Stimulated activated naive CD8-positive, alpha-beta T cell treated with anti-CD3 and anti-CD28 coated beads, Interleukin-15, Interleukin-2, amounts not matched to agents 100 U/mL and 50 U/mL, for 24 hours (primary cell): Measurements from ENCODE around the gene BDP1.
"Not testable (repeated sequence)": the region's sequence is repeated elsewhere in the genome, so short reads cannot be mapped to it uniquely, and the experiment has no call there.

ENCODE experiments used
- ATAC-seq: fragments of 150-1000 bp; cut with Tn5 transposase; one replicate; pipeline ENCODE4 v1.10.0; 2021
- DNase-seq: peaks from one replicate; pipeline ENCODE4 v3.0.0; 2021

BDP1 gene, protein sequence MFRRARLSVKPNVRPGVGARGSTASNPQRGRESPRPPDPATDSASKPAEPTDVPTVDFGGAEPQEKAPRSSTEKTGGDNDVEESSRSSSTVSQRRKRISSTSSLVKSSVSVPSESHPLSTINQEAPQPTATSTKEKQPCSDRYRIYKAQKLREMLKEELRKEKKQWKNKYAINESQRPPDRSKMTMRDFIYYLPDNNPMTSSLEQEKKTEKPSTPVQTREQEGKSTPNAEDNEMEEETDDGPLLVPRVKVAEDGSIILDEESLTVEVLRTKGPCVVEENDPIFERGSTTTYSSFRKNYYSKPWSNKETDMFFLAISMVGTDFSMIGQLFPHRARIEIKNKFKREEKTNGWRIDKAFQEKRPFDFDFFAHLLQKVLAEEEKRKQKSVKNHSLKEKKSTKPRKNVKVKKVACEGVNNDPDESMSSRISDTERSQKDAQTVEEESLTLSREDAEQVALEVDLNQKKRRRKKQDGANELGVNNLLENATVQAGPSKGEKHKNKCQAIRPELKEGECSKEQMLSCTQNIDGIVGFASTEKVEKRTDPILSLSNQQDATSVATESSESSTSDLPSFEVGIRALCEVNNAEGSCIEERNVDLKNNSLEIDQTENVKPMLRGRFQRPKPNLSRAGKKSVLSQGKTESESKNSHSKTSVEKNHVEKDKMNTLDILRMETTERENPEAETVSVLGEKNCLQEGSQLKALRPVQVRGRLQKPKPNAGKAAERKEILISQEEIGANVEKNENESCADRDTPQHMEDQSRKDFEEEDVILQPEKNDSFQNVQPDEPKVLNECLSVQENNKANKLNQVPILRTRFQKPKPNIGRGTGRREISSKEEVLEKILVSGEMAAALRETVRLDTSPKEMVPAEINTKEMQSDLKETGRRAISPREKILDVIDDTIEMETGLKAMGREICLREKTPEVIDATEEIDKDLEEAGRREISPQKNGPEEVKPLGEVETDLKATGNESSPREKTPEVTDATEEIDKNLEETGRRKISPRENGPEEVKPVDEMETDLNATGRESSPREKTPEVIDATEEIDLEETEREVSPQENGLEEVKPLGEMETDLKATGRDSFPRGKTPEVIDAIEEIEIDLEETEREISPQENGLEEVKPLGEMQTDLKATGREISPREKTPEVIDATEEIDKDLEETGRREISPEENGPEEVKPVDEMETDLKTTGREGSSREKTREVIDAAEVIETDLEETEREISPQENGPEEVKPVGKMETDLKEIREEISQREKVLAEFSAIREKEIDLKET (N-terminal part only)

GRCh38 chr5:71455427-71456361, at the start of gene BDP1:
Gene BDP1, plus strand, starts transcription at chr5:71455651. Its CDS starts 227 bp downstream, at chr5:71455878.
- ATAC-seq (peak; percentile 93), DNase-seq (peak; percentile 98)

- not testable (repeated sequence) for DNase-seq, ATAC-seq
Measured at GRCh38 chr5:71410088-71410487, 45.4 kb upstream of the BDP1 start.

DNA sequence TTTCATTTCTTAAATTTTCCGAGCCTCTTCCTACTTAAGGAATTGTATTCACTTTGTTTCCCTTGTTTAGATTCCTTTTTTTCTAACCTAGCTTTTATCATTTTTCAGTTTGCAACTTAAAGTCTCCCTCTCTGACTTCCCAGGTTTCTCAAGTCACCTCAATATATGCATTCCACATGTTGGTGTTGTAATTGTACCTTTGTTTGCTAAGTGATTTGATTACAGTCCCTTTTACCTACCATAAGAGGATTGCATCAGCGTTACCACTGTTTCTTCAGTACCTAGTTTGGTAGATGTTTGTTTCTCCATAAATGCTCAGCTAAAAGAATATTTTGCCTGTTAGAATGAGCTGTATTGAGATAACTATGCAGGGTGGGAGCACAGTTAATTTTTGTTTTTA, 39.8 kb upstream of the BDP1 start:
- not testable (repeated sequence) for DNase-seq, ATAC-seq

DNA sequence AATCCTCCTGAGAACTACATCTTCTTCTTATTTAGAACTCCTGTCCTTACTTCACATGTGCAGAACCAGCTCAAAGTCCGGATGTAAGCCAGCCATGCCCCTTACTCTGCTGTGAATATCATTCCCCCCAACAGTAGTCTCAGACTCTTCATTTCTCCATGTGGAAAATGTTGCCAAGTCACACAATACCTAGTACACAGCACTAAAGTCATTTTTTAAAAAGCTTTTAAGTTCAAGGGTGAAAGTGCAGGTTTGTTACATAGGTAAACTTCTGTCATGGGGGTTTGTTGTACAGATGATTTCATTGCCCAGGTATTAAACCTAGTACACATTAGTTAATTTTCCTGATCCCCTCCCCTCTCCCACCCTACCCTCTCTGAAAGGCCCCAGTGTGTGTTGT, 37.4 kb upstream of the BDP1 start:
- DNase-seq, ATAC-seq: not testable (repeated sequence)

GRCh38 chr5:71421278-71421677, 34.2 kb upstream of the BDP1 start:
- not testable (repeated sequence) for DNase-seq, ATAC-seq

DNA sequence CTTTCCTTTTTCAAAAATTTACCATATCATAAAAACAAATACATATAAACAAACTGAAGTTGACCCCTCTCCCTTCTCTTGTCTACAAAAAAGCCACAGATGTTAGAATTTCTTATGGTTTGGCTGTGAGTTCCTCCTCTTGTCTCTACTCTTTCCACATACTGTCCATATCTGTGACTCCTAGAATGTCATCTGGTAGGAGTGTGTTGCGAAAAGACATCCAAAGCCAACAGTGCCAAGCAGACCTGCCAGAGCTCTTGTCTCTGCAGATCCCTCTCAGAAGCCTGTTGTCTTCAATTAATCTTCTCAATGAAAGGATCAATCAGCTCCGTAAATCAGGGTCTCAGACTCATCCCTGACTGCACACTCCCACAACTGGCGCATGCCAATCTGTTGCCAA, 31.6 kb upstream of the BDP1 start:
- DNase-seq, ATAC-seq: not testable (repeated sequence)

DNA sequence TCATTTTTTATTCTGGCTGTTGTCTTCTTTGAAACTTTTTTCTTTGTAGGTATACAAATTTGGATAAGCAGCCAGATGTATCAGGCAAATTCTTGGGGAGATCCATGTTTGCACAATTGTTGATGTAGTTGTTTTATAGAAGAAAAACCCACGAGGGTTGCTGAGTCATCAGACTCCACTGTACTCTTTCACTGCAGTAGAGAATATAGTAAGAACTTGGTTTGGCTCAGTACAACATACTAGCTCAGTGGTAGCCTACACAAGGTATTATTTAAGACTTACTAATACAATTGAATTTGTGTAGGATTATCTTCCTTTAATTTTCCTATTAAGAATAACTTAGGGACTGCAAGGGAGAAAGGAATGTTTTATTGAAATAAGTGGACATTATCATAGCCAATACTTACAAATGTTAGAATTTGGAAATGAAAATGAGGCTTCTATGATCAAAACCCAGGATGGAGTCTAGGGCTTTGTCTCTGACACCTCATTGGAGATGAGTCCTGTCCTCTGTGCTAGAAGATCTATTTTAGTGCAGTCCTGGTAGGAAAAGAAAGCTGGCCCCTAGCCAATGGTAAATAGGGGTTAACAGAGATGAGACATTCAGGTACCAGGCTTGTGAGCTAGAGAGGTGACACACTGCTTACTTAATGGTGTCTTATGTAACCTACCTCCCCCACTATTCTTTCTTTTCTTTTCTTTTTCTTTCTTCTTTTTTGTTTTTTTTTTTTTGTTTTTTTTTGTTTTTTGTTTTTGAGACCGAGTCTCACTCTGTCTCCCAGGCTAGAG, 28.6 kb upstream of the BDP1 start:
- not testable (repeated sequence) for DNase-seq, ATAC-seq

- DNase-seq, ATAC-seq: not testable (repeated sequence)
Measured at GRCh38 chr5:71432410-71432809, 23.0 kb upstream of the BDP1 start.

DNA sequence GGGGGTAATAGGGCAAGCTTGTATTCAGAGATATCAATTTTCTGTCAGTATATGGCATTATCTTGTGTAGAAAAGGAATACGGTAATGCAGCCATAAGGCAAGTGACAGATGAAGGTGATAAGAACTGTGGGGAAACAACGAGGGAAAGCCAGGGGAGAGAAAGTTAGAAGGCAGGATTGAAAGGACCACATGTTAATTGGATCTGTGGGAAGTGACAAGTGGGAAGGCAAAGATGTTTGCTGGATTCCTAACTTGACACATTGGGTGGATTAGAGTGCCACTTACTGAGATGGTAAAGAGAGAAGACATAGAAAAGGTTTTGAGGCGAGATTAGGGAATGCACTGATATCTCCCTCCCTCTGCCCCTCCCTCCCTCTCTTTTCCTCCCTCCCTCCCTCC, 20.6 kb upstream of the BDP1 start:
- not testable (repeated sequence) for ATAC-seq, DNase-seq

DNA sequence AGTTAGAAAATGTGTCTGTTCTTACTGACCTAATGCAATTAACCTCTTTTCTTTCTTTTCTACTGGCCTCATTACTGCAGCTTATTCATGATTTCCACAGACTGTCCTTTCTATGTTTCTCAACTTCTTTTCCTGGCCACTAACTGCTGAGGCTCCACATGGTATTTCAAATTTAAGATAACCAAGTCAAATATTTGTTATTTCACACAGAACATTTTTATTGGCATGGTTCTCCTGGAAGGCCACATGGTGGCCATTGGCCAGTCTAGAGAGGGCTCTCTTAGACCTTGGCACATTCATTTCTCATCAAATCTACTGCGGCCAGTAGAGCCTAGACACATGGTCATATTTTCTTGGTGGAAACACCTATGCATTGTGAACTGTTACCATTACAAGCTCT, 13.9 kb upstream of the BDP1 start:
- not testable (repeated sequence) for DNase-seq, ATAC-seq

- ATAC-seq, DNase-seq: not testable (repeated sequence)
Measured at GRCh38 chr5:71443891-71444290, 11.6 kb upstream of the BDP1 start.

- ATAC-seq, DNase-seq: not testable (repeated sequence)
Measured at GRCh38 chr5:71445015-71445414, 10.4 kb upstream of the BDP1 start.

- ATAC-seq, DNase-seq: not testable (repeated sequence)
Measured at GRCh38 chr5:71445523-71446152, 9.8 kb upstream of the BDP1 start.

- DNase-seq, ATAC-seq: not testable (repeated sequence)
Measured at GRCh38 chr5:71446540-71447216, 8.8 kb upstream of the BDP1 start.

DNA sequence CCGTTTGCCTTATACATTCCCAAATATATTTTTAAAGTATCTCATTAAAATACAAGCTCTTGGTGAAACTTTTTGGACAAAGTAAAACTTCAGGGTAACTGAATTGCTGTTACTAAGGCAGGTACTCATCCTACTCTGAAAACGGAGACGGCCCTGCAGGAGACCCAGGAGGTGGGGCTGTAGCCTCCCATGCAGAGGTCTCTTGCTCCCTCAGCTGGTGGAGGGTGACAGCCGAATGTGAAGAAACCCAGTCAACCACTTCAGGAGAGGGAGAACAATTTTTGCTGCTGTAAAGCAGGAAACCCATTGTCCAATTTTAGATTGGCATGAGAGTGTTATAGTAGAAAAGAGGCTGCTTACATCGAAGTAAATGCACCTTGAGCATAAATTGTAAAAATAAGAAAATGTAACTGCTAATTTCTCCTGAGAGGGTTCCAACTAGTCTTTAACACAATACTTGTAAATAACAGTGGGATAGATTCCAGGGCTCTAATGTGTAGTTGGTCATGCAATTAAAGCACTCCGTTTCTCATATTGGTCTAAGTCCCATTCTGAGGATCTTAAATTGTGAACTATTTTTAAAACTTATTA, 8.1 kb upstream of the BDP1 start:
- ATAC-seq = peak; percentile 92
- peak; percentile 37 for DNase-seq

DNA sequence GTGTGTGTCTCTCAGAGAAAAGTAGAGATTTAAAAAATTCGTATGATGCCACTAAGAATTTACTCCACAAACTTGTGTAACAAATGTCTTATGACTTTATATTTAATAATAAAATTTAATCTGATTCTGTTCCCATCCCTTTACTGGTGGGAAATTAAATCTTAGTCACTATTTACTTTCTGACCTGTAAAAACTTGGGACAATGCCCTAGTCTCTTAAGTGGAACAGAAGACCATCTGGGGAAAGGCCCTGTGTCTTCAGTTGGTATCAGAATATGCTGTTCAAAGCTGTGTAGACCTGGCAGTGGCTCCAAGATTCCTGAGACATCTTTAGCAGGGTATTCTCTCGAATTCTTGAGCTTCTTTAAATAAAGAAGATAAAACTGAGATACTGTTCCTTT, 2.6 kb upstream of the BDP1 start:
- no peak for ATAC-seq
- DNase-seq = no peak

- ATAC-seq = no peak
Measured at GRCh38 chr5:71454913-71455312, 538 bp upstream of the BDP1 start.

GRCh38 chr5:71456362-71456743, 902 bp downstream of the BDP1 start:
- ATAC-seq (no peak), DNase-seq (no peak)

More at GRCh38 chr5:71454913-71455312, 538 bp upstream of the BDP1 start:
- DNase-seq = no peak
